ENCODE data around the gene SUPT4H1. TPM values are rescaled to one million over a fixed set of nuclear protein-coding genes. Genes with fewer than 3 reads are reported as not detected.

Gene SUPT4H1
- total and polyA plus RNA-seq, 9 of the 15 experiments (the other 6 are each of a cell fraction or from before 2014, with no cell fraction given) = 62.1 to 320 (median 117) TPM

DNA sequence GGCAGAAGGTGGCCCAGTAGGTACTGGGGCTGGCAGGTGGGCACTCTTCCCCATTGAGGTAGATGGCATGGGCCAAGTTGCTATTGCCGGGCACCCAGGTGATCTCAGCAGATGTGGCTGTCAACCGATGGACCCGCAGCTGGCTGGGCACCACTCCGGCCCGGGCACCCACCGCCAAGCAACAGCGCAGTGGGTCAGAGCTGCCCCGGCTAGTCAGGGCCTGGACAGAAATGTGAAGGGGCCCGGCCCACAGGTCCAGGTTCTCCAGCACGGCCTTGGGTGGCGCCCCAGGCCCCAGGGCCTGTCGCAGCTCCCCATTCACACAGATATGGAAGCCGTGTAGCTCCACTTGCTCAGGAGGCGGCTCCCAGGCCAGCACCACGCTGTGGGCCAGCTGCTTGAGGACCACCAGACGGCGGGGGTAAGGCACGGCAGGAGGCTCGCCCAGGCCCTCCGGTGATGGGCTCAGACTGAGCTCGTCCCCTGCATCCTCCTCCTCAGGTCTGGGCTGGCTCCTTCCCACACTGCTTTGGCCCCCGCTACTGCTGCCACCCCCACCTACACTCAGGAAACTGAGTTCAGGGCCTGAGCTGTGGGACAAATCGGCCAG, 39.9 kb downstream of the SUPT4H1 start (continued):
- TF ChIP-seq, protein P1, sequence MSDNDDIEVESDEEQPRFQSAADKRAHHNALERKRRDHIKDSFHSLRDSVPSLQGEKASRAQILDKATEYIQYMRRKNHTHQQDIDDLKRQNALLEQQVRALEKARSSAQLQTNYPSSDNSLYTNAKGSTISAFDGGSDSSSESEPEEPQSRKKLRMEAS (CRISPR knock-in tag; IDR thresholded peaks at IDR 0.05) = no peak
- TF ChIP-seq POU5F1 (IDR thresholded peaks at IDR 0.05; ENCODE audit: borderline replicate concordance, low read depth, low read length, partially characterized antibody) = no peak

DNA sequence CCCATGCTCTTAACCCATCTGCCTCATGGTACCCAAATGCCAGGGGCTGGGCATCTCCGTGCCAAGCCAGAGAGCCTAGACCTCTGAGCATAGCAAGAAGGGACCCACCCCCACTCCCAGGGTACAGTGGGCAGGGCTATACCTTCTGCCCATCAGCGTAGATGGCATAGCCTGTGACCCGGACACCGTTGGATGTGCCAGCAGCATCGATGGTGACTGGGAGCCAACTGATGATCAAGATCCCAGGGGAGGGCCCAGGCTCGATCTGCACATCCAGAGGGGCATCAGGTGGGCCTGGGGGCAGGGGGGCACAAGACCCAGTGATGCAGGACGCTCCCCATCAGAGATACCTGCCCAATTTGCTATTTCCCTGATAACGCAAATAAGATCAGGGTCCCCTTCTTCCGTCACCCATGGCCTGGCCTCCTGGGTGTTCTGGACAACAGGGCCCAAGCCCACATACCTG, 40.5 kb downstream of the SUPT4H1 start:
- intact Hi-C loops (cut with micrococcal nuclease) (no loop called here), in situ Hi-C loops (cut with MboI) (loop anchor here (5.0 kb wide), 1 partner anchor 136 kb away; no protein-coding TSS in a partner anchor)
- no peaks in the 10 kb centered on the region for H3K9me3 ChIP-seq (replicated peaks; ENCODE audit: control insufficient read depth, insufficient read depth, low read depth, low read length)
- no peak for ATAC-seq
- TF ChIP-seq, protein P2, sequence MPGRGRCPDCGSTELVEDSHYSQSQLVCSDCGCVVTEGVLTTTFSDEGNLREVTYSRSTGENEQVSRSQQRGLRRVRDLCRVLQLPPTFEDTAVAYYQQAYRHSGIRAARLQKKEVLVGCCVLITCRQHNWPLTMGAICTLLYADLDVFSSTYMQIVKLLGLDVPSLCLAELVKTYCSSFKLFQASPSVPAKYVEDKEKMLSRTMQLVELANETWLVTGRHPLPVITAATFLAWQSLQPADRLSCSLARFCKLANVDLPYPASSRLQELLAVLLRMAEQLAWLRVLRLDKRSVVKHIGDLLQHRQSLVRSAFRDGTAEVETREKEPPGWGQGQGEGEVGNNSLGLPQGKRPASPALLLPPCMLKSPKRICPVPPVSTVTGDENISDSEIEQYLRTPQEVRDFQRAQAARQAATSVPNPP (IDR thresholded peaks at IDR 0.05; ENCODE audit: borderline replicate concordance, insufficient read depth, insufficient read length) = no peak
- TF ChIP-seq, protein P3, sequence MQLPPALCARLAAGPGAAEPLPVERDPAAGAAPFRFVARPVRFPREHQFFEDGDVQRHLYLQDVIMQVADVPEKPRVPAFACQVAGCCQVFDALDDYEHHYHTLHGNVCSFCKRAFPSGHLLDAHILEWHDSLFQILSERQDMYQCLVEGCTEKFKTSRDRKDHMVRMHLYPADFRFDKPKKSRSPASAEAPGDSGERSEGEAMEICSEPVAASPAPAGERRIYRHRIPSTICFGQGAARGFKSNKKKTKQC (CRISPR knock-in tag; IDR thresholded peaks at IDR 0.05) = no peak
- TF ChIP-seq ZKSCAN1 (IDR thresholded peaks at IDR 0.05; ENCODE audit: low read depth, low read length) = no peak
- ChIA-PET POLR2A (interaction anchor here (0.6 to 2.9 kb wide), 3 partner anchors 14 to 137 kb away, joined by 4 to 8 read pairs (median 6); no protein-coding TSS in a partner anchor), CTCF (ENCODE audit: low intra/inter-chr PET ratio) (no interaction called here)
- H3K4me1 ChIP-seq (replicated peaks in 1 of 2; ENCODE audit: control insufficient read depth in 2 of 2, insufficient read depth in 2 of 2, low read length in 2 of 2) = peaks cover 0 to 27% of the 10 kb centered on the region in 2 experiments; a peak in 1 of 5 replicates
- FAIRE-seq = no peak
- no peak overlapping the region for H3K4me3 ChIP-seq
- H2AFZ ChIP-seq (ENCODE audit: low read depth, low read length) = no peak overlapping the region
- no peaks in the 10 kb centered on the region for H3K36me3 ChIP-seq (ENCODE audit: control insufficient read depth, insufficient read depth, low read length)
- no peaks in the 10 kb centered on the region for H4K20me1 ChIP-seq (replicated peaks; ENCODE audit: control insufficient read depth, insufficient read depth, low read length)
- H3K9ac ChIP-seq (ENCODE audit: insufficient read depth in 1 of 2, low read depth in 2 of 2, low read length in 2 of 2) = peak overlapping the region in 1 of 2 experiments; percentile 33; a peak in 1 of 4 replicates
- no peaks in the 10 kb centered on the region for H3K27me3 ChIP-seq (ENCODE audit: control insufficient read depth in 2 of 2, insufficient read depth in 2 of 2, low read length in 2 of 2)
- H3K4me2 ChIP-seq (ENCODE audit: insufficient read depth, low read length) = no peak overlapping the region
- DNase-seq (ENCODE audit: extremely low read depth in 1 of 4, low spot score in 3 of 4) = no peak
- no peaks in the 10 kb centered on the region for H3K9me1 ChIP-seq (ENCODE audit: control insufficient read depth, insufficient read depth, low read length)
- WGBS (ENCODE audit: insufficient coverage, low coverage, missing lambda C conversion rate) = 71% methylated on average over 9 of the region's 9 CpGs
- H3K27ac ChIP-seq (ENCODE audit: extremely low read depth, low read depth, low read length) = no peak overlapping the region
- no TSS peak for BruUV-seq (replicated peaks)
- no peaks in the 10 kb centered on the region for H3K79me2 ChIP-seq (ENCODE audit: control insufficient read depth, insufficient read depth, low read length)
